ENCODE data around the gene STAG3.

Gene STAG3

GRCh38 chr7:100191775-100192174 is 14.1 kb downstream of the STAG3 start:
- TF ChIP-seq CTCF (IDR thresholded peaks at IDR 0.05) = no peak

GRCh38 chr7:100192969-100193368 is 15.3 kb downstream of the STAG3 start:
- TF ChIP-seq CTCF (IDR thresholded peaks at IDR 0.05) = no peak

- TF ChIP-seq CTCF (IDR thresholded peaks at IDR 0.05) = no peak
These were observed 17.5 kb downstream of the STAG3 start for GRCh38 chr7:100195222-100195621.

GRCh38 chr7:100198266-100198665 is 20.5 kb downstream of the STAG3 start:
- TF ChIP-seq CTCF (IDR thresholded peaks at IDR 0.05) = no peak

- no peak for TF ChIP-seq CTCF (IDR thresholded peaks at IDR 0.05)
These were observed 23.0 kb downstream of the STAG3 start for GRCh38 chr7:100200693-100201092.

GRCh38 chr7:100204454-100204853 is 26.7 kb downstream of the STAG3 start:
- no peak for TF ChIP-seq CTCF (IDR thresholded peaks at IDR 0.05)

- no peak for TF ChIP-seq CTCF (IDR thresholded peaks at IDR 0.05)
These were observed 31.2 kb downstream of the STAG3 start for GRCh38 chr7:100208911-100209408.

GRCh38 chr7:100209493-100209892 is 31.8 kb downstream of the STAG3 start:
- TF ChIP-seq CTCF (IDR thresholded peaks at IDR 0.05) = no peak
